DMS79 treated with DMSO at 0.1 percent for 48 hours (cell line): ENCODE results near the gene CRB1.
A peak's percentile ranks its signal among the peaks of the same experiment; 100 is the strongest.
"Not testable (repeated sequence)": the region's sequence is repeated elsewhere in the genome, so short reads cannot be mapped to it uniquely, and the experiment has no call there.

ENCODE experiments used
- DNase-seq: peaks from one replicate; lab custom pipeline; 2025; lab: John Stamatoyannopoulos, UW

Gene CRB1

DNA sequence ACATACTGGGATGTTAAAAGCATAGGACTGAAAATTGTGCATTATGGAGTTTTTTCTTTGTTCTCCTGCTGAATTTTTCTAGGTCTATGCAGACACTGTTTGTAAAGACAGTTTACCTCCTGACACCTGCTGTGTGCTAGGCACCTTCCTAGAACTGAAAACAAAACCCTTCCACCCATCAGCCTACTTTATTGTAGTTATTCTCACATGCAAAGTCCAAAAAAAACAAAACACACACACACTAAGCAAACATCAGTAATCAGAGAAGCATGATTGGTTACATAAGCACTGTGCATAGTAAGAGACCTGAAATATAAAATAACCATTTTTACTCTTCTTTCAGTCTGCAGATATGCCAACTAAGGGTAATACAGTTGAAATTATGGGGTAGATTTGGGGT lies 195.1 kb downstream of the CRB1 start:
- no peak for DNase-seq

DNA sequence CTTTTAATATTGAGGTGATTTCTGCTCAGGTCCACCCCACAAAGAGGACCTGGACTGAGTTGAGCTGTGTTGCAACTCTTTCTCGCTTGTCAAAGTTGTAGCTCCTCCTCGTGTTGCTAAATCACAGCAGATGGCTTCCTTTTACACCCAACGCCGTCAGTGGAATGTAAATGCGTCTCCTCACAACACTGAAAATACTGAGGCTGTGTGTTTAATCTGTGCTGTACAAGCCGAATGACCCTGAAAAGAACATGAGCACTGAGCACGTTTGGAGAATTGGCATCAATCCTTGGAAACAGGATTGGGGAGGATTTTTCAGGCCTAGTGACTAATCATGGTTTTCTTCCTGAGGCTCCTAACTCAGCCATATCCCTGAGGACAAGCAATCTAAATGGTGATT lies 196.0 kb downstream of the CRB1 start:
- DNase-seq = no peak

DNA sequence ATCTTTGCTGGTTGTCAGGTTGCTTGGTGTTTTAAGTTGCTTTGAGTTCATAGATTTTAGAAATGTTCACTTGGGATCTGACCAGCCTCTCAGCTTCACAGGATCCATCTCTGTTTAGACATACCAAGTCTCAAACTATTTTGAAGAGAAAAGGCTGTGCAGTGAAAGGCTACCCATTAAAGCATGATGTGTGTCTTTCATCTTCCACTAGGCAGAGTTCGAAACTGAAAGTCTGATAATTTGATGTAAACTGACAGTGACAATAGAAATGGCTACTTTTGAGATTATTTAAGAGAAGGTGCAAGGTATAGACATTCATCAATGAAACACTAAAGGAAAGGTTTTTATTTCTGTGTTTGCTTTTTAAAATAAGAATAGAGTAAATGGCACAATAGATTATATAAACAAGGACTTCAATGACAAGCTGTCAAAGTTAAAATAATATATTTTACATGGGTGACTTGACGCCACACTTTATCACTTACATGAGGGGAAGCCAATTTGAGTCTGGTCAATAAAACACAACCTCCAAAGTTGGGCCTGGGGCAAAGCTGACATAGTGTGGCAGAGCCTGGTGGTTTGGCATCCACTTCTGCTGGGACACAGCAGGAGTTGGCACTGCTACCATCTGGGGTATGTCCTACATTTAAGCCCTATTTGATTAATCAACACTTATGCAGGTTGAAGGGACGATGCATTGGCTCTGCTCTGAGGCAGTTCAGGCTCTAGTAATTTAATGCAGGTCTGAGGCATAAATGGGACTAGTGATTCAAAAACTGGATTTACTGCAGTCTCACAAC lies 197.7 kb downstream of the CRB1 start:
- DNase-seq = no peak

DNA sequence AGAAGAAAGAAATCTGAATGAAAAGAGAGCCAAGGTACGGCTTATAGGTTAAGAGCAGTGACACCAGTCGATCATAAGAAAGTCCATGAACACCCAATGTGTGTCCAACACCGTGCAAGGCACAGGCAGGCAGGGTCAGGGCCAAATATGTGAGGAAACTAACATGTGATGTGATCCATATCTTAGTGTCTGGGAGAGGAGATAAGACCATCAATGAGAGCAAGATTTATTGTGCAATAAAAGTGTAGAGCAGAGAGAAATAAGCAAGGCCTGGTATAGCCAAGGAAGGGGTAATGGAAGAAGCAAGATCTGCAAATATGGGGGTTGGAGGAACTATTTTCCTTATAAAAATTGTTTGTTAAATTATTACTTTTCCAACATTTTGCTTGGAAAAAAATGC lies 198.8 kb downstream of the CRB1 start:
- DNase-seq = no peak

DNA sequence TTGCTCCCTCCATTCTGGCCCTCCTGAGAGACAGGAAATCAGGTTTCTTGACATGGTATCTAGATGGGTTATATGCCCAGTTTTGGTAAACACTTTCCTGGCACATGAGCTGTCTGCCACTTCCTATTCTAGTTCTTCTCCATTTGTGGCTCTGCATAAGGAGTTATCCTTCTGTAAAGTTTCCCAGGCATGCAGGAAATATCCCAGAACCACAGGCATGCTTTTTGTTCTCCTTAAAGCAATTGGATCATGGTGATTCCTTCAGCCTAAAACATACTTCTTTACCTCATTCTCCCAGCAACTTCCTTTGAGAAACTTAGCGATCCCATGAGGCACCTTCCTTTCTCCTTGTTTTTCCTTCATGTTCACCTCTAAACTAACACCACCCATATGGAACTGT lies 199.8 kb downstream of the CRB1 start:
- DNase-seq = no peak

DNA sequence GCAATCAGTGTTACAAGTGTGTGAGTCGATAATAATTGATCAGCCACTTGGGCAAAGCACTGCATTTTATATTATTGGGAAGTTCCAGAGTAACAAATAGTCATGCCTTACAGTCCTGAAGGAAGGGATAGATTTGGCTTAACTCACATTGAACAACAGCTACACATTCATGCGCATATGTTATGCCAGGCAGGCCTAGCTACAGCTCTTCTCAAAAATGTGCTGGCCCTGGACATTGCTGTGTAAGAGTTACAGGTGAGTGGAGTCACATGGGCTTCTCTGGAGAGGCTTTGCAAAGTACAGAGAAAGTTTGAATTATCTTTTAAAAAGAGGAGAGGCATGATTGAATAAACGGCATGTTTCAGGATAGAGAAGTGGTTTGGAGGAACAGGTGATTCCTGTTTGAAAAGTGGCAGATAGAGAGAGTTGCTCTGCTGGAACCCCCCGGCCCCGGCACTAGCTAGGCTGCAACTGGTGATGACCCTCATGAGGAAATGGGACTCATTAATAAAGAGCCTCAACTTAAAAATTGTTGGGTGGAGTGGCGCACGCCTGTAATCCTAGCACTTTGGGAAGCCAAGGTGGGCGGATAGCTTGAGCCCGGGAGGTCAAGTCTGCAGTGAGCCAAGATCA lies 200.6 kb downstream of the CRB1 start:
- DNase-seq = no peak

DNA sequence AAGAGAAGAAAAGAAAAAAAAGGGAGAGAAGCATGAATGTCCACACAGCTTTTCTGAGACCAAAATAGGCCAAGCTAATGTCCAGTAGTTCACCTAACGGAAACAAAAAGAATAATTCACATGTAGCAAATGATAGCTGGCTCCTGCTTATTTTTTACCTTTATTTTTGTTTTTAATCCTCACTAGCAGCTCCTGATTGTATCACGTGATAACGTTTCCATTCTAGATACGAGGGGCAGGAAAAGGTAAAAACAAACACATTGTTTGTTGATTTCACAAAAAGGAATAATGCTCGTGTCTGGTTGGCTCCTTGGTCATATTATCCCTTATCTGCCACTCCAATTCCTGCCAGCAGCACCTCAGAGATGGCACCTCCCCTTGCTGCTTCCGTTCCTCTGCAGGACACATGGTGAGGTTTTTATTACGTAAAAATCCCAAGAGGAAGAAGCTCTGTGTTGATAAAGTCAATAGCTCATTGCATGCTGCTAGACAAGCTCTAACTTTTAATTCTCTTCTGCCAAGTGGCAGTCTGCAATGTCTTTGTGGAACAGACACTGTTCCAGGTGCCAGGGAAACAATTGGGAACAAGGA lies 201.7 kb downstream of the CRB1 start:
- no peak for DNase-seq

DNA sequence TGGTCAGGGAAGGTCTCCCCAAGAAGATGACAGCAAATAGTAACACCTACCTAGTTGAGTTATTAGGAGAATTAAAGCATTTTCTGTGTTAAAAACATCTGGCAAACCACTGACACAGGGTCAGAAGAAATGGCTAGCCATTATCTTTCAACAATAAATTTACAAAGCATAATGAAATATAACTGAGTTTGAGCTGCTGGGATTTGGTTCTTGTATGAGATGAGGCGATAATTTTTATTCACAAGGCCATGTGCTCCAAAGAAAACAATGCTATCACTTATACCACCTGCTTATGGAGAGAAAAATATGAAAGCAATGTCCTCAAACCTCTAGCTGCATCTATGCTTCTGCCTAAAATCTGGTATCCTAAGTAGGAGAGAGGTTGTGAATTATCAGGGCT lies 202.3 kb downstream of the CRB1 start:
- DNase-seq = no peak

DNA sequence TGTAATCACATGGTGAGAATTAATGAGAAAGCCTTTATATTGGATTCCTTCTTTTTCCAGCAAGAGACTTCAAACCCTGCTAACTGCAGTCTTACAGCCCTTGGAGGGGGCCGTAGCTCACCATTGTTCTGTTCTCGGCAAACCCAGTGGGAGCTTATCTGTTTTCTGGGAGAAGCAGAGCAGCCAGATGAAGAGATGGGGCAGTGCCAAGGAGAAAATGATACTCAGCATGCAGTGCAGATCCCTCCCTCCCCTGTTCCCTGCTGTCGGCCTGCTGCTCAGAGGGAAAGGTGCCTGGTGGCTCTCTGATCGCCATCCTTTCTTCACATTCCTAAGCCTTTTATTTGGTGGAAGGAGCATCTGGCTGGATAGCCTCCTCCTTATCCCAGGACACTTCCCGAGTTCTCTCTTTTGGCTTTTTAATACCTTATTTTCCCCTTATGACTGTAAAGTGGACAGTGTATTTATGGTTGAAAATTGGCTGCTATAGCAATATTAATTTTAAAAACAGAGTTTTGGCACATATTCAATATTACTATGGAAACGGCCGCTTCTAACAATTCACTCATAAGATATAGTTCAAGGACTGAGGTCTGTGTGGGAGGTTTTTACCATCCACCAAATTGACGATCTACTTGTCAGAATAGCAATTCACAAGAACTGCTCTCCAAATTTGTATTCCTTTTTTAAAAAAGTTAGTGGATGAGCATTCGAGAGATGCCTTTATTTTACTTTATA lies 203.4 kb downstream of the CRB1 start:
- no peak for DNase-seq

DNA sequence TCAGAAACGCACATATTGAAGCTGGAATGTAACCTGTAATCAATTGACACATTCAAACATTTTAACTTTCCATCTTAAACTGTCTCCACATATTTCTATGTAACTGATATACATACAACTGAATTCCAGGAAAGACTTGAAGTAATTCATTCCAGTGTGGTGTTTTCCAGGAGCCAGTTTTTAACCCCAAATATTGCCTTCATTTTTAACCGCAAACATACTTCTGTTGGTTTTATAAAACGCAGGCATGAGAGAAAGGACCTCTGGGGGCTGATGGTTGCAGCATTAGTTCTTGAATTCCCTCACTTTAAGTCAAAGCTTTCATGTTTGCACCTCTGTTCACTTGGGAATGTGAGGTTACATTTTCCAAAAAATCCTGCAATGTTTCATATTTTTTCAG lies 204.1 kb downstream of the CRB1 start:
- no peak for DNase-seq

DNA sequence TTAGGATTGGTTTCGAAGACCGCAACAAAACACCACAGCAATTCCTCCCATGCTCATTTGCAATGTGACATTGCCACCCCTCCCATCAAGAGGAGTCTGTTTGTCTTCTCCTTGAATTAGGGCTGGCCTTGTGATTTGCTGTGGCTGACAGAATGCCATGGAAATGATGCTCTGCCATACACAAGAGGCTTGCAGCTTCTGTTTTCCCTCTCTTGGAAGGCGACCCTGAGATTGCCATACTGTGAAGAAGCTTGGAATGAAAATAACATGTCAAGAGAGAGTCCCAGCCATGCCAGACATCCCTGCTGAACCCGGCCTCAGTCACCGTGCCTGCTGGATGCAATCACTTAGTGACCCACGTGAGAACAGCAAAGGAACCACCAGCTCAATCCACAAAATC lies 212.4 kb downstream of the CRB1 start:
- no peak for DNase-seq

DNA sequence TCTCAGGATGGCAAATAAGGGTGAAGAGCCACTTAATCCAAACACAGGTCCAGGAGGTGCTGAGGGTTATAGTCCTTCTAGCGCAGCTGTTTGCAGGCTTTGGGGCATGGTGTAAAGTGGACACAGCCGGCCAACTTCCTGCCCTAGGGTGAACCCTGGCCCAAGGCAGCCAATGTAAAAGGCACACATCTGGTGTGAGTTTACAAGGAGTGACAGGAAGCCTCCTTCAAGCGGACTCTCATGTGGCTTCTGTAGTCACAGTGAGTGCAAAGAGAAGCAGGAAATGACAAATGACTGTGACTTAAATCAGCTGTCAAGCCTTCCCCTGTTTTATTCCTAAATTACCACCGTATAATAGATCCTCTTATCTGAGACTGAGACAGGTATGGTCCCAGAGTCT lies 213.0 kb downstream of the CRB1 start:
- no peak for DNase-seq

DNA sequence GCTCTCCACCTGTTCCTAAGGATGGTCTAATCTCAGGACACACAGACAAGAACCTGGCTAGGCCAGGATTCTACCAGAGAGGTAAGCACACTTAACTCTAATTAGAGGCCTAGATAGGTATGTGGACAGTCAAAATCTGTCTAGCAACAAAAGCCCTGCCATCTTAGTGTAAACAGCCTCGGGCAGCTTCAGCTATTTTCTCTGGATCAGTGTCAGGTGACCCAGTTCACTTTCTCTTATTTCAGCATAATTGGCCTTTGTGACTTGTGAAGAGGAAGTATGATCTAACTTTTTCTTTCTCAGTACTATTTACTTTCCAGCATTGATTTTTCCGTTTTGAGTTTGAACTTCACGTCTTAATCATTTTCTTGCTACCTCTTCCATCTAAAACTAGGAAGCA lies 217.7 kb downstream of the CRB1 start:
- no peak for DNase-seq

DNA sequence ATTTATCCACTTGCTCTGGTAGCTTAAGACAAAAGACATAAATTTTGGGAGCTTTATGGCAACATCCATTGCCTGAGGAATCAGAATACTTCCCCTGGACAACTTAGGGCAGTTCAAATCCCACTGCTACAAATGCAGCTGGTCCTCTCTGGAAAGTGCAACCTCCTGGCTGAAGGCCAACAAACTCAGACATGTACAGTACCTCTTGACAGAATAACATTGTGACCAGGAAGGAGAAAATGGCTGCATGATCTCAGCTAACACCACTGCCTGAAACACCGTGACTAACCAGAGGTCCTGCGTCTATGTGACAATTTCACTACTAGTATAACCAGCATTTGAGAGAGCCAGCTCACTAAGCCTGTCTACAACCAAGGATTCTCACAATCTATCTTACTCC lies 218.9 kb downstream of the CRB1 start:
- DNase-seq = no peak

DNA sequence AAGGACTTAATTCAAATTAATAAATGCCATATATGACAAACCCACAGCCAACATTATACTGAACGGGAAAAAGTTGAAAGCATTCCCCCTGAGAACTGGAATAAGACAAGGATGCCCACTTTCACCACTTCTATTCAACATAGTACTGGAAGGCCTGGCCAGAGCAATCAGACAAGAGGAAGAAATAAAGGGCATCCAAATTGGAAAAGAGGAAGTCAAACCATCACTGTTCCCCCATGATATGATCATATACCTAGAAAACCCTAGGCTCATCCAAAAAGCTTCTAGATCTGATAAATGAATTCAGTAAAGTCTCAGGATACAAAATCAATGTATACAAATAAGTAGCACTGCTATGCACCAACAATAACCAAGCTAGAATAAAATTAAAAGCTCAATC lies 223.5 kb downstream of the CRB1 start:
- DNase-seq = not testable (repeated sequence)

DNA sequence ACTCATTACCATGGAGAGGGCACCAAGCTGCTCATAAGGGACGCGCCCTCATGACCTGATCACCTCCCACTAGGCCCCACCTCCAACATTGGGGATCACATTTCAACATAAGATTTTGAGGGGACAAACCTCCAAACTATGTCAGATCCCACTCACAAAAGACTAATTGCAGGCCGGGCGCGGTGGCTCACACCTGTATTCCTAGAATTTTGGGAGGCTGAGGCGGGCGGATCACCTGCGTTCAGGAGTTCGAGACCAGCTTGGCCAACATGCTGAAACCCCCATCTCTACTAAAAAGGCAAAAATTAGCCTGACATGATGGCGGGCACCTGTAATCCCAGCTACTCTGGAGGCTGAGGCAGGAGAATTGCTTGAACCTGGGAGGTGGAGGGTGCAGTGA lies 228.7 kb downstream of the CRB1 start:
- DNase-seq = no peak

DNA sequence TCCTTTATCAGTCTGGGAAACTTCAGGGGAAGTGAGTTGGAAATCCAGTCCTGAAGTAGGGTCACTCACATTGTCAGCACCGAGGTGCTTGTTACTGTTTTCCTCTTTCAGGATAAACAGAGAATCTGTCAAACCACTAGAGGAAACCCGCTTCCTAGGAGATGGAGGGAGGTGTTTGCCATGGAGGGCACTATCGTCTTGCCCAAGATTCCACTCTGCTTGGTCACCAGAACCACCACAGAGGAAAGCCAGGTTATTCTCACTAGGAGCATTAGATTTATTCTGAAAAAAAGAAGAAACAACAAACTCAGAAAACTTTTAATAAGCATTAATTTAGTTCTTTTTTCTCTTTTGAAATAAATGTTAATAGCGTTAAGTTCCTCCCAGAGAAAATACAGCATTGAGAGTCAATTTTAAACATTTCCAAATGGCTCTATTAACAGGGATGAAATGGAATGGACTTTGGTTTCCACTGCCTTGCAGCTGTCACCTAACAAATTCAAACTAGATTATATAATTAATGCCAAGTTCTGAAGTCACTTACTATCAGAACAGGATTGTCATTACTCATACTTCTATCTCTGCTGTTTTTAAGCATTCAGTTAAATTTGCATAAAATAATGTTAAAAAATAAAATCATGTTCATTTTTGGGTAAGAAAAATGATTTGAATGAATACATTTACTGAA lies 242.8 kb downstream of the CRB1 start:
- DNase-seq = no peak

DNA sequence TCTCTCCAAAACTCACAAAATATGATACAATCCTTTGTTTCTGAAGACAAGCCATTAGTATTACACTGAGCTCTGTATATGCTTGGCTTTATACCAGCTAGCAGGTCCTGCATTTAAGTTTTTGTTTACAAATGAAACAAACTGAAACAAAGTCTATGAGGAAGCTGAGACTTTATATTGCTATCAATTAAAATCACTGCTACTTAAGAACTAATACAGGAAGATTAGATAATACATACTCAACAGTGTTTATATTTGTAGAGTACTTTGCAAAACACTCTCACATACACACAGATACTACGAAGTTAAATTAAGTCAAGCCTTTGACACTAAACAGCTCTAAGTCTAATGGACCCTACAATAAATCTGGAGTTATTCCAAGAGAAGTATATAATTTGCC lies 247.4 kb downstream of the CRB1 start:
- DNase-seq = no peak

DNA sequence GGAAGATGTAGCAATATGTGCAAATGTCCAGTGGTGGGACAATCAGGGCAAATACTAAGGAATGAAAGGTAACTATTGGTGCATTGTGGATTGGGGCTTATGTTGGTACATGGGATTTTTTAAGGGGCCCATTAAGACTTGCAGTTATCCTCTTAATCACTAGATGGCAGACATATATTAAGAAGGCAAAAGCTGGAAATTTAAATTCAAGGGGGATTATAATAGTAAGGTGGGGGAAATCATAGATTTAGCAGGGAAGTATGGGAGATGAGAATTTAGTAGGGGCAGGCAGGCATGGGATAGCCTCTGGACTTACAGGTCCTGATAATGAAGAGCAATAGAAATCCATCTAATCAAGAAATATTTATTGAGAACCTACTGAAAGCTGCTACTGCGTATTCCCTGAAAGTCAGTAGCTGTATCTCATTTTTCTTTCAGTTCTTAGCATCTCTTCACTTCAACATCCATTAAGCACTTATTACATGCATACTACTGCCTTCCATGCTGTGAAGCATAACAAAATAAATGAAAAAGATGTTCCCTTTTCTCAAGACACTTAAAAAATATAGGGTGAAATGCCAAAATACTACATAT lies 251.8 kb downstream of the CRB1 start:
- no peak for DNase-seq

DNA sequence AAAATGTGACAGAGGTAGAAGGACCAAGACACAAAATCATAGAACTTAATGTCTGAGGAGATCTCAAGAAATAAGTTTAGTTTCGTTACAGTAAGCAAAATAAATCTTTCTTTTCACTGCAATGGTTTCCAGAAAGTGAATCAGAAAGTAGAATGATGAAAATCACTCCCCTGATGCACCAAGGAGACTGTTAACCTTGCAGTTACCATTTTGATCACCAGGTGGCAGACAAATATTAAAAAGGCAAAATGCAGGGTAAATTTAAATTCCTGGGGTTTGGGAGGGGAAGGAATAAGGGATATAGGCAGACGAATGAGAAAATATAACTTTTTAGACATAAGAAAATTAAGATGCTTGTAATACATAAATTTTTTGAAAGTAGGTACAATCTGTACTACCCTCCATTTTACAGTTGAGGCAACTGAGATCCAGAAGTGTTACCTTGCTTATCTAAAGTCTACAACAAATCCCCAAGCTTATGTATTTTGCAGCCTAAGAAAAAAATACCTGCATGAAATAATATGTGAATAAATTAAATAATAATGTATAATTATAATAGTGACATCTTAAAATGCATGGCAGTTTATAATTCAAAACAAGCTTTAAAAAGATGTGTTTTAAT lies 253.2 kb downstream of the CRB1 start:
- DNase-seq = no peak

DNA sequence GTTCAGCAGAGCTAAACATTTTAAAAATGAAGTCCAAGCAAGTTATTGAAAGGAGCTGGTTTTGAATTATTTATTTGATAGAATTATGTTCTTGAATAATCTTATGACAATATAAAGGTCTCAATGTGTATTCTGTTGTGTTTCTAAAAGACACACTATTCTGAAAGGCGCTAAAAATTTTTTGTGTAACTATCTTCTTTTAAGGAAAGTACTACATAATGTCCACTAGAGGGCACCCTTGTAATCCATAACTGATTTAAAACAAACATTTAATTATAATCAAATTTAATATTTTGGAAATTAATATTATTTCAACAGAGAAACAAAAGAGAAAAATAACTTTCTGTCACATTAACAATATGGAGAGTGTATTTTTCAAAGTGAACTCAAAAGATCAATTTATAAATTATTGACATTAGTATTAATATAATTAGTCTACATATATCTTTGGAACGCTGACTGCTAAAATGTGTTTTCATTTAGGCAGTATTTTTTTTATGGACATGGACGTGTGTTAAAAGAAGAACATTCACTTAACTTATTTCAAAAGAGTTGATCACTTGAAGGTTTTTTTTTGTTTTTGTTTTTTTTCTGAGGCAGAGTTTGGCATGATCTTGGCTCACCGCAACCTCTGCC lies 258.8 kb downstream of the CRB1 start:
- peak; percentile 19 for DNase-seq
